Metanephros (tissue), 2 donors: ENCODE results near the gene RHOV. TPM values are rescaled to one million over a fixed set of nuclear protein-coding genes. Genes with fewer than 3 reads are reported as not detected.

Experiments
- small RNA-seq: library from RNA; depleted of rRNA; stranded (forward); fragments of <200 nt; gene quantifications from one replicate; pipeline ENCODE3, GENCODE V24; 2014; ENCODE audit warnings: low replicate concordance
- total RNA-seq: library from RNA; depleted of rRNA; stranded (reverse); fragments of >200 nt; gene quantifications from one replicate; pipeline ENCODE4 v1.2.3, GENCODE V29; 2014

The RHOV gene
- total RNA-seq: 3.3 TPM

GRCh38 chr15:40873694-40874561 lies at the start of gene RHOV:
Gene RHOV (minus strand): TSS chr15:40874234. CDS start chr15:40874139, 95 bp downstream.

GRCh38 chr15:40893733-40894680 lies 20.0 kb upstream of the RHOV start, which contains the start of gene VPS18:
Gene VPS18 (plus strand): TSS chr15:40894450. CDS start chr15:40894769, 319 bp downstream.

GRCh38 chr15:40843885-40844695 lies 29.9 kb downstream of the RHOV start, which contains the start of gene SPINT1:
Gene SPINT1 (plus strand): TSS chr15:40844048. CDS start chr15:40844555, 507 bp downstream.

GRCh38 chr15:40828447-40829036 lies 45.5 kb downstream of the RHOV start, which contains the start of gene PPP1R14D:
Gene PPP1R14D (minus strand): TSS chr15:40828708. CDS start chr15:40828641, 67 bp downstream.

Small RNA genes within 50 kb of the gene (small RNA-seq; reads per million reads assigned to genes)
- gene AC025166.1: not detected

Other genes starting within 250 kb of the RHOV start
- gene RAD51, start 179.1 kb downstream of the RHOV start, total RNA-seq: 2.7 TPM
- 26.0 TPM for gene RMDN3, start 119.0 kb downstream of the RHOV start, total RNA-seq
- gene GCHFR, start 110.2 kb downstream of the RHOV start, total RNA-seq: 26.7 TPM
- 0.12 TPM for gene C15orf62, start 104.3 kb downstream of the RHOV start, total RNA-seq
- gene ZFYVE19, start 67.1 kb downstream of the RHOV start, total RNA-seq: 26.6 TPM
- 18.1 TPM for gene DNAJC17, start 66.8 kb downstream of the RHOV start, total RNA-seq
- not detected for gene PPP1R14D, start 45.5 kb downstream of the RHOV start, total RNA-seq
- 105 TPM for gene SPINT1, start 30.2 kb downstream of the RHOV start, total RNA-seq
- 23.5 TPM for gene VPS18, start 20.2 kb upstream of the RHOV start, total RNA-seq
- gene DLL4, start 55.1 kb upstream of the RHOV start, total RNA-seq: 28.3 TPM
- 1.6 TPM for gene CHAC1, start 79.2 kb upstream of the RHOV start, total RNA-seq
- 38.5 TPM for gene INO80, start 242.0 kb upstream of the RHOV start, total RNA-seq